Bronchial epithelial cell (primary cell): ENCODE results near the gene COL4A4. TPM values are rescaled to one million over a fixed set of nuclear protein-coding genes. Genes with fewer than 3 reads are reported as not detected.

ENCODE experiments used
- DNase-seq: peaks from one replicate; pipeline ENCODE4 v3.0.0-alpha.2; 2010; ENCODE audit warnings: low read depth
- FAIRE-seq: peaks from 2 replicates; lab custom pipeline; 2011; peaks lifted over from hg19 to GRCh38; lab: Jason Lieb, UNC
- H3K27me3 ChIP-seq: 2 replicates; pipeline ENCODE4 v1.5.1; 2011; ENCODE audit warnings: low read length; ENCODE audit not compliant: control insufficient read depth, insufficient read depth
- H3K36me3 ChIP-seq: 2 replicates; pipeline ENCODE4 v1.5.1; 2011; ENCODE audit warnings: low read length; ENCODE audit not compliant: control insufficient read depth, insufficient read depth
- H3K4me3 ChIP-seq: 2 replicates; pipeline ENCODE4 v1.5.1; 2011; ENCODE audit warnings: mild to moderate bottlenecking, low read depth, low read length, control low read depth
- total RNA-seq: library from RNA; depleted of rRNA; stranded (reverse); fragments of >200 nt; gene quantifications from 2 replicates; pipeline ENCODE4 v1.2.1, GENCODE V29; 2014
- TF ChIP-seq, protein P1 (sequence below): IDR thresholded peaks from 2 replicates; pipeline ENCODE4 v1.5.1; 2011; ENCODE audit warnings: mild to moderate bottlenecking, moderate library complexity, low read length, control low read depth, inconsistent platforms; ENCODE audit not compliant: insufficient read depth, severe bottlenecking

COL4A4 gene
- total RNA-seq, 1 donor from 2014 or later, result under 0.01 TPM

GRCh38 chr2:226971084-226971483, 192.9 kb downstream of the COL4A4 start:
- TF ChIP-seq, protein P1, sequence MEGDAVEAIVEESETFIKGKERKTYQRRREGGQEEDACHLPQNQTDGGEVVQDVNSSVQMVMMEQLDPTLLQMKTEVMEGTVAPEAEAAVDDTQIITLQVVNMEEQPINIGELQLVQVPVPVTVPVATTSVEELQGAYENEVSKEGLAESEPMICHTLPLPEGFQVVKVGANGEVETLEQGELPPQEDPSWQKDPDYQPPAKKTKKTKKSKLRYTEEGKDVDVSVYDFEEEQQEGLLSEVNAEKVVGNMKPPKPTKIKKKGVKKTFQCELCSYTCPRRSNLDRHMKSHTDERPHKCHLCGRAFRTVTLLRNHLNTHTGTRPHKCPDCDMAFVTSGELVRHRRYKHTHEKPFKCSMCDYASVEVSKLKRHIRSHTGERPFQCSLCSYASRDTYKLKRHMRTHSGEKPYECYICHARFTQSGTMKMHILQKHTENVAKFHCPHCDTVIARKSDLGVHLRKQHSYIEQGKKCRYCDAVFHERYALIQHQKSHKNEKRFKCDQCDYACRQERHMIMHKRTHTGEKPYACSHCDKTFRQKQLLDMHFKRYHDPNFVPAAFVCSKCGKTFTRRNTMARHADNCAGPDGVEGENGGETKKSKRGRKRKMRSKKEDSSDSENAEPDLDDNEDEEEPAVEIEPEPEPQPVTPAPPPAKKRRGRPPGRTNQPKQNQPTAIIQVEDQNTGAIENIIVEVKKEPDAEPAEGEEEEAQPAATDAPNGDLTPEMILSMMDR, result no peak
- no peaks in the 10 kb centered on the region for H3K27me3 ChIP-seq
- H3K4me3 ChIP-seq, result no peak overlapping the region
- DNase-seq (no peak), FAIRE-seq (no peak)
- no peaks in the 10 kb centered on the region for H3K36me3 ChIP-seq

- DNase-seq (no peak), FAIRE-seq (no peak)
- Histone ChIP-seq H3K27me3 (no peaks in the 10 kb centered on the region), H3K4me3 (no peak overlapping the region), H3K36me3 (no peaks in the 10 kb centered on the region)
- TF ChIP-seq, protein P1, result no peak
These were observed 193.6 kb downstream of the COL4A4 start for GRCh38 chr2:226970362-226970761.

GRCh38 chr2:226969417-226970080, 194.5 kb downstream of the COL4A4 start:
- Histone ChIP-seq H3K27me3 (no peaks in the 10 kb centered on the region), H3K4me3 (no peak overlapping the region), H3K36me3 (no peaks in the 10 kb centered on the region)
- FAIRE-seq (no peak), DNase-seq (no peak)
- TF ChIP-seq, protein P1, result no peak

DNA sequence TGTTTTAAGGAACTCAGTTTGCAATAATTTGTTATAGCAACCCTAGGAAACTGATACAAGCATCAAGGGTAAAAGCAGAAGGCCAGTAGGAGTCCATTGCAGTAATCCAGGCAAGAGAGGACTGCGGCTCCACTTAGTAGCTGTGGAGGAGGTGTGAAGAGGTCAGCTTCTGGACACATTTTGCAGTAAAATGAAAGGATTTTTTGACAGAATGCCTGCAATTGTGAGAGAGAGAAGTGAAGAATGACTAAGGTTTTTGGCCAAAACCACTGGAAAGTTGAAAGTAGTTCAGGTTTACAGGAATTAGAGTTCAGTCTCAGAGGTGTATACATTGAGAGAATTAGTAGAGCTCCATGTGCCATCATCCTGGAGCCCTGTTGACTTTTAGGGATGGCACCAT, 198.6 kb downstream of the COL4A4 start:
- TF ChIP-seq, protein P1, result no peak
- Histone ChIP-seq H3K27me3 (no peaks in the 10 kb centered on the region), H3K4me3 (no peak overlapping the region), H3K36me3 (no peaks in the 10 kb centered on the region)
- DNase-seq (no peak), FAIRE-seq (no peak)

GRCh38 chr2:226963528-226963927, 200.5 kb downstream of the COL4A4 start:
- Histone ChIP-seq H3K27me3 (no peaks in the 10 kb centered on the region), H3K4me3 (no peak overlapping the region), H3K36me3 (no peaks in the 10 kb centered on the region)
- FAIRE-seq, result no peak
- TF ChIP-seq, protein P1, result no peak
- peak; percentile 70 for DNase-seq
